MG63 (cell line): Measurements from ENCODE around the gene DOCK10. TPM values are rescaled to one million over a fixed set of nuclear protein-coding genes. Genes with fewer than 3 reads are reported as not detected.

Experiments used
- DNase-seq: peaks from one replicate; pipeline ENCODE4 v3.0.0-alpha.2; 2020
- H3K27me3 ChIP-seq: fragments of 250-450 bp; sonication (Bioruptor Pico); 2 replicates; pipeline ENCODE4 v1.5.1; 2020; ENCODE audit warnings: mild to moderate bottlenecking, moderate library complexity
- H3K36me3 ChIP-seq: fragments of 250-450 bp; sonication (Bioruptor Pico); 2 replicates; pipeline ENCODE4 v1.5.1; 2020; ENCODE audit warnings: mild to moderate bottlenecking, moderate library complexity
- H3K4me3 ChIP-seq: fragments of 250-450 bp; sonication (Bioruptor Pico); 2 replicates; pipeline ENCODE4 v1.5.1; 2020; ENCODE audit warnings: mild to moderate bottlenecking, moderate library complexity
- H3K9me3 ChIP-seq: fragments of 250-450 bp; sonication (Bioruptor Pico); 2 replicates; pipeline ENCODE4 v1.5.1; 2020; ENCODE audit warnings: mild to moderate bottlenecking, moderate library complexity
- total RNA-seq: library from RNA; depleted of rRNA; stranded (reverse); fragments of >200 nt; shearing (Covaris generic); gene quantifications from 2 replicates; pipeline ENCODE4 v1.2.3, GENCODE V29; 2014; ENCODE audit warnings: low replicate concordance

Gene DOCK10
- total RNA-seq, 1 experiment from 2014 or later, result 10.1 TPM

GRCh38 chr2:225028572-225028971, 13.7 kb downstream of the DOCK10 start:
- Histone ChIP-seq H3K27me3 (no peaks in the 10 kb centered on the region), H3K36me3 (0 out of 2 replicates have a peak, but pooled peaks cover under 1% of the 10 kb centered on the region), H3K4me3 (no peak overlapping the region), H3K9me3 (no peaks in the 10 kb centered on the region)
- no peak for DNase-seq

GRCh38 chr2:225027061-225027762, 15.1 kb downstream of the DOCK10 start:
- Histone ChIP-seq H3K36me3 (0 out of 2 replicates have a peak, but pooled peaks cover 2% of the 10 kb centered on the region), H3K9me3 (no peaks in the 10 kb centered on the region), H3K27me3 (no peaks in the 10 kb centered on the region), H3K4me3 (no peak overlapping the region)
- DNase-seq, result no peak

- H3K4me3 ChIP-seq, result no peak overlapping the region
- 0 out of 2 replicates have a peak, but pooled peaks cover 2% of the 10 kb centered on the region for H3K36me3 ChIP-seq
- H3K27me3 ChIP-seq, result no peaks in the 10 kb centered on the region
- DNase-seq, result peak; percentile 2
- 0 out of 2 replicates have a peak, but pooled peaks cover 2% of the 10 kb centered on the region for H3K9me3 ChIP-seq
Measured at GRCh38 chr2:225025917-225026571, 16.2 kb downstream of the DOCK10 start.

- no peaks in the 10 kb centered on the region for H3K27me3 ChIP-seq
- H3K36me3 ChIP-seq, result 0 out of 2 replicates have a peak, but pooled peaks cover 2% of the 10 kb centered on the region
- no peak for DNase-seq
- no peak overlapping the region for H3K4me3 ChIP-seq
- 0 out of 2 replicates have a peak, but pooled peaks cover 2% of the 10 kb centered on the region for H3K9me3 ChIP-seq
Measured at GRCh38 chr2:225022188-225022587, 20.1 kb downstream of the DOCK10 start.

- H3K9me3 ChIP-seq, result 0 out of 2 replicates have a peak, but pooled peaks cover 2% of the 10 kb centered on the region
- DNase-seq, result no peak
Measured at GRCh38 chr2:225020168-225020849, 22.0 kb downstream of the DOCK10 start.

GRCh38 chr2:225019105-225019504, 23.2 kb downstream of the DOCK10 start:
- Histone ChIP-seq H3K9me3 (0 out of 2 replicates have a peak, but pooled peaks cover 2% of the 10 kb centered on the region), H3K36me3 (0 out of 2 replicates have a peak, but pooled peaks cover 2% of the 10 kb centered on the region), H3K27me3 (no peaks in the 10 kb centered on the region), H3K4me3 (no peak overlapping the region)
- DNase-seq, result no peak

More at GRCh38 chr2:225020168-225020849, 22.0 kb downstream of the DOCK10 start:
- Histone ChIP-seq H3K4me3 (no peak overlapping the region), H3K36me3 (0 out of 2 replicates have a peak, but pooled peaks cover 2% of the 10 kb centered on the region), H3K27me3 (no peaks in the 10 kb centered on the region)

- no peaks in the 10 kb centered on the region for H3K36me3 ChIP-seq
- no peaks in the 10 kb centered on the region for H3K27me3 ChIP-seq
- H3K4me3 ChIP-seq, result no peak overlapping the region
- H3K9me3 ChIP-seq, result 0 out of 2 replicates have a peak, but pooled peaks cover 2% of the 10 kb centered on the region
- no peak for DNase-seq
Measured at GRCh38 chr2:225017713-225018112, 24.6 kb downstream of the DOCK10 start.

- no peaks in the 10 kb centered on the region for H3K27me3 ChIP-seq
- no peak for DNase-seq
- H3K36me3 ChIP-seq, result no peaks in the 10 kb centered on the region
- 0 out of 2 replicates have a peak, but pooled peaks cover 2% of the 10 kb centered on the region for H3K9me3 ChIP-seq
- no peak overlapping the region for H3K4me3 ChIP-seq
Measured at GRCh38 chr2:225017098-225017685, 25.1 kb downstream of the DOCK10 start.

GRCh38 chr2:225013425-225014365, 28.6 kb downstream of the DOCK10 start:
- H3K4me3 ChIP-seq, result no peak overlapping the region
- no peaks in the 10 kb centered on the region for H3K9me3 ChIP-seq
- H3K36me3 ChIP-seq, result no peaks in the 10 kb centered on the region
- H3K27me3 ChIP-seq, result no peaks in the 10 kb centered on the region
- DNase-seq, result no peak

- DNase-seq, result no peak
- Histone ChIP-seq H3K27me3 (no peaks in the 10 kb centered on the region), H3K4me3 (no peak overlapping the region), H3K9me3 (no peaks in the 10 kb centered on the region), H3K36me3 (no peaks in the 10 kb centered on the region)
Measured at GRCh38 chr2:225011585-225011984, 30.7 kb downstream of the DOCK10 start.

- Histone ChIP-seq H3K27me3 (no peaks in the 10 kb centered on the region), H3K4me3 (no peak overlapping the region)
Measured at GRCh38 chr2:225010804-225011203, 31.5 kb downstream of the DOCK10 start.

GRCh38 chr2:225009768-225010167, 32.5 kb downstream of the DOCK10 start:
- no peaks in the 10 kb centered on the region for H3K27me3 ChIP-seq
- H3K4me3 ChIP-seq, result no peak overlapping the region
- DNase-seq, result no peak

More at GRCh38 chr2:225010804-225011203, 31.5 kb downstream of the DOCK10 start:
- Histone ChIP-seq H3K9me3 (no peaks in the 10 kb centered on the region), H3K36me3 (no peaks in the 10 kb centered on the region)
- peak; percentile 28 for DNase-seq

GRCh38 chr2:225008935-225009334, 33.3 kb downstream of the DOCK10 start:
- Histone ChIP-seq H3K9me3 (no peaks in the 10 kb centered on the region), H3K4me3 (no peak overlapping the region), H3K36me3 (no peaks in the 10 kb centered on the region), H3K27me3 (no peaks in the 10 kb centered on the region)
- no peak for DNase-seq

More at GRCh38 chr2:225009768-225010167, 32.5 kb downstream of the DOCK10 start:
- Histone ChIP-seq H3K36me3 (no peaks in the 10 kb centered on the region), H3K9me3 (no peaks in the 10 kb centered on the region)

GRCh38 chr2:225008179-225008856, 34.0 kb downstream of the DOCK10 start:
- no peaks in the 10 kb centered on the region for H3K9me3 ChIP-seq
- H3K36me3 ChIP-seq, result no peaks in the 10 kb centered on the region
- no peaks in the 10 kb centered on the region for H3K27me3 ChIP-seq
- DNase-seq, result no peak
- H3K4me3 ChIP-seq, result no peak overlapping the region

GRCh38 chr2:225006730-225007129, 35.5 kb downstream of the DOCK10 start:
- H3K4me3 ChIP-seq, result no peak overlapping the region
- H3K36me3 ChIP-seq, result 0 out of 2 replicates have a peak, but pooled peaks cover 1% of the 10 kb centered on the region
- no peaks in the 10 kb centered on the region for H3K27me3 ChIP-seq
- no peaks in the 10 kb centered on the region for H3K9me3 ChIP-seq
- DNase-seq, result no peak
